HepG2 (cell line): ENCODE measurements around the gene CDKN2C. TPM values are rescaled to one million over a fixed set of nuclear protein-coding genes. Genes with fewer than 3 reads are reported as not detected.

Experiments
- AFF4 ChIP-seq: sonication (generic); formaldehyde crosslinking; IDR thresholded peaks from 2 replicates; pipeline ENCODE4 v1.4.0; 2020; ENCODE audit warnings: missing genetic modification reagents
- ARID5B ChIP-seq: IDR thresholded peaks from 2 replicates; pipeline ENCODE4 v1.4.0; 2020; ENCODE audit warnings: mild to moderate bottlenecking, missing genetic modification reagents
- ARNT2 ChIP-seq: sonication (generic); formaldehyde crosslinking; IDR thresholded peaks from 2 replicates; pipeline ENCODE4 v1.8.0; 2022; ENCODE audit warnings: mild to moderate bottlenecking, low read depth, missing genetic modification reagents, moderate library complexity
- ATM ChIP-seq: fragments of 450-650 bp; IDR thresholded peaks from 2 replicates; pipeline ENCODE4 v1.7.1; 2017; ENCODE audit warnings: mild to moderate bottlenecking, borderline replicate concordance
- CHCHD3 ChIP-seq: sonication (generic); formaldehyde crosslinking; IDR thresholded peaks from 2 replicates; pipeline ENCODE4 v1.8.0; 2022; ENCODE audit warnings: mild to moderate bottlenecking, missing genetic modification reagents, moderate library complexity
- CREB1 ChIP-seq, 2 experiments: fragments of 450-650 bp in 1 of 2; IDR thresholded peaks; 2 replicates each; pipeline ENCODE4 v1.6.1; 2016 to 2017; ENCODE audit warnings: control low read depth in 1 of 2, mild to moderate bottlenecking in 1 of 2, missing compliant biosample characterization in 1 of 2, missing genetic modification characterization in 1 of 2
- ELF1 ChIP-seq: sonication (generic); formaldehyde crosslinking; IDR thresholded peaks from 2 replicates; pipeline ENCODE4 v1.4.0; 2020; ENCODE audit warnings: missing genetic modification reagents
- FIP1L1 ChIP-seq: fragments of 200-400 bp; formaldehyde crosslinking; IDR thresholded peaks from 2 replicates; pipeline ENCODE4 v1.6.1; 2018; ENCODE audit warnings: low read depth, mild to moderate bottlenecking, low read length, moderate library complexity, borderline replicate concordance; ENCODE audit not compliant: insufficient read depth
- GABPA ChIP-seq, 2 experiments: IDR thresholded peaks; 2 replicates each; pipeline ENCODE4 v1.6.1; 2011 to 2016; ENCODE audit warnings: low read depth in 2 of 2, low read length in 1 of 2, missing biosample characterization in 1 of 2, missing genetic modification characterization in 1 of 2
- HMG20A ChIP-seq: IDR thresholded peaks from 2 replicates; pipeline ENCODE4 v1.6.1; 2016; ENCODE audit warnings: borderline replicate concordance
- PRMT3 ChIP-seq: sonication (generic); formaldehyde crosslinking; IDR thresholded peaks from 2 replicates; pipeline ENCODE4 v1.8.1; 2022; ENCODE audit warnings: low read depth, mild to moderate bottlenecking, moderate library complexity, missing genetic modification reagents, borderline replicate concordance
- XBP1 ChIP-seq: sonication (generic); formaldehyde crosslinking; IDR thresholded peaks from 2 replicates; pipeline ENCODE4 v1.5.0; 2020; ENCODE audit warnings: missing genetic modification reagents
- XRCC5 ChIP-seq: fragments of 200-400 bp; formaldehyde crosslinking; optimal IDR thresholded peaks from 2 replicates; pipeline ENCODE3; 2017; ENCODE audit warnings: mild to moderate bottlenecking, low read length
- ZFX ChIP-seq: sonication (generic); formaldehyde crosslinking; IDR thresholded peaks from 2 replicates; pipeline ENCODE4 v1.4.0; 2020; ENCODE audit warnings: mild to moderate bottlenecking, low read depth, missing genetic modification reagents, moderate library complexity
- ZNF207 ChIP-seq: fragments of 450-650 bp; IDR thresholded peaks from 2 replicates; pipeline ENCODE4 v1.6.1; 2016; ENCODE audit warnings: antibody characterized with exemption, borderline replicate concordance
- ZNF235 ChIP-seq: sonication (generic); formaldehyde crosslinking; IDR thresholded peaks from 2 replicates; pipeline ENCODE4 v1.8.1; 2023; ENCODE audit warnings: mild to moderate bottlenecking, missing genetic modification reagents, borderline replicate concordance
- ZNF460 ChIP-seq: sonication (generic); formaldehyde crosslinking; IDR thresholded peaks from 2 replicates; pipeline ENCODE4 v1.5.1; 2020; ENCODE audit warnings: missing genetic modification reagents, mild to moderate bottlenecking, borderline replicate concordance
- ZNF543 ChIP-seq: sonication (generic); formaldehyde crosslinking; IDR thresholded peaks from 2 replicates; pipeline ENCODE4 v1.4.0; 2020; ENCODE audit warnings: mild to moderate bottlenecking, missing genetic modification reagents
- ZNF546 ChIP-seq: sonication (generic); formaldehyde crosslinking; conservative IDR thresholded peaks from 2 replicates; pipeline ENCODE4 v1.8.1; 2023; ENCODE audit warnings: mild to moderate bottlenecking, missing genetic modification reagents
- ZNF770 ChIP-seq: sonication (generic); formaldehyde crosslinking; IDR thresholded peaks from 2 replicates; pipeline ENCODE4 v1.5.0; 2020; ENCODE audit warnings: mild to moderate bottlenecking, missing genetic modification reagents
- polyA plus RNA-seq, 8 experiments: library from polyadenylated mRNA; depleted of rRNA in 3 of 8; stranded (reverse) in 7 of 8; unstranded in 1 of 8; fragments of >200 nt; fragmentation: Illumina TruSeq in 4 of 8; extraction: Trizol in 4 of 8; gene quantifications; 2 replicates each; pipeline versions ENCODE4 v1.2.1 to v1.2.3, GENCODE V29; 2011 to 2016; ENCODE audit warnings: low read depth in 4 of 8, missing spikeins in 1 of 8, mixed read lengths in 1 of 8; ENCODE audit not compliant: insufficient read depth in 1 of 8
- total RNA-seq, 5 experiments: library from RNA; depleted of rRNA; stranded (reverse); fragments of >200 nt; fragmentation: Illumina TruSeq; extraction: Trizol; gene quantifications; 2 replicates each; pipeline ENCODE4 v1.2.3, GENCODE V29; 2016; ENCODE audit warnings: low read depth in 1 of 5

Gene CDKN2C
- total and polyA plus RNA-seq, 2 of the 13 experiments (the other 11 are each of a cell fraction or from before 2014, with no cell fraction given) = 7.8 to 13.7 TPM

- TF ChIP-seq PRMT3 (CRISPR knock-in tag) (no peak), AFF4 (CRISPR knock-in tag) (no peak), ZNF543 (no peak), ZNF770 (CRISPR knock-in tag) (no peak), ZNF207 (no peak), ARID5B (CRISPR knock-in tag) (0 out of 2 replicates have a peak, but pooled peaks have one; percentile 9), HMG20A (CRISPR knock-in tag) (no peak), CREB1 (IDR thresholded peaks at IDR 0.05) (no peak), CREB1 (CRISPR knock-in tag; IDR thresholded peaks at IDR 0.05) (0 out of 2 replicates have a peak, but pooled peaks have one; percentile 54), ZNF546 (no peak), ZFX (CRISPR knock-in tag) (0 out of 2 replicates have a peak, but pooled peaks have one; percentile 14), ZNF235 (CRISPR knock-in tag) (no peak), XBP1 (CRISPR knock-in tag) (no peak), ATM (no peak), FIP1L1 (no peak), GABPA (IDR thresholded peaks at IDR 0.05; ENCODE audit: low read depth, low read length) (no peak), GABPA (CRISPR knock-in tag; IDR thresholded peaks at IDR 0.05; ENCODE audit: low read depth) (no peak), CHCHD3 (CRISPR knock-in tag) (no peak), XRCC5 (peak; percentile 1), ELF1 (CRISPR knock-in tag) (no peak), ZNF460 (no peak), ARNT2 (CRISPR knock-in tag) (no peak)
Observed at GRCh38 chr1:50976890-50977574, 7.0 kb downstream of the CDKN2C start (continued).
